HUDEP-2 (cell line): Measurements from ENCODE around the gene SSBP4.
A peak's percentile ranks its signal among the peaks of the same experiment; 100 is the strongest.

ENCODE experiments used
- DNase-seq, 76 experiments: peaks; one replicate each; lab custom pipeline; 2025; ENCODE audit not compliant: unreplicated experiment in 76 of 76; lab: John Stamatoyannopoulos, UW

SSBP4 gene

GRCh38 chr19:18431351-18432197 lies 12.4 kb downstream of the SSBP4 start:
- DNase-seq, result no peak

- no peak for DNase-seq
These were observed 13.2 kb downstream of the SSBP4 start for GRCh38 chr19:18432275-18433014.

- DNase-seq, result no peak
These were observed 14.0 kb downstream of the SSBP4 start for GRCh38 chr19:18433015-18433691.

- no peak for DNase-seq
These were observed 14.7 kb downstream of the SSBP4 start for GRCh38 chr19:18433735-18434398.

GRCh38 chr19:18434411-18435175 lies 15.4 kb downstream of the SSBP4 start:
- DNase-seq, result peak in 19 of 76 experiments; percentile 16 to 43 (median 28)

- no peak for DNase-seq
These were observed 16.1 kb downstream of the SSBP4 start for GRCh38 chr19:18435178-18435841.

GRCh38 chr19:18435842-18436670 lies 16.9 kb downstream of the SSBP4 start:
- DNase-seq, result no peak

GRCh38 chr19:18436671-18437490 lies 17.7 kb downstream of the SSBP4 start:
- peak in 74 of 76 experiments; percentile 44 to 98 (median 88) for DNase-seq

- peak in 62 of 76 experiments; percentile 24 to 96 (median 79) for DNase-seq
These were observed 18.5 kb downstream of the SSBP4 start, which contains the start of gene ISYNA1 for GRCh38 chr19:18437491-18438330. Gene ISYNA1 (minus strand): TSS chr19:18438133. CDS start chr19:18437979, 154 bp downstream.

GRCh38 chr19:18438331-18439024 lies 19.3 kb downstream of the SSBP4 start:
- DNase-seq, result peak in 49 of 76 experiments; percentile 21 to 86 (median 58)

GRCh38 chr19:18439025-18439909 lies 20.1 kb downstream of the SSBP4 start:
- DNase-seq, result peak in 28 of 76 experiments; percentile 16 to 81 (median 48)

GRCh38 chr19:18439910-18440237 lies 20.7 kb downstream of the SSBP4 start:
- DNase-seq, result no peak

GRCh38 chr19:18440415-18440877 lies 21.2 kb downstream of the SSBP4 start:
- peak in 44 of 76 experiments; percentile 14 to 57 (median 36) for DNase-seq

GRCh38 chr19:18440936-18441803 lies 22.0 kb downstream of the SSBP4 start:
- no peak for DNase-seq
